PC-3 (cell line): ENCODE data around the gene SLC7A5. TPM values are rescaled to one million over a fixed set of nuclear protein-coding genes. Genes with fewer than 3 reads are reported as not detected.

ENCODE experiments used
- ATAC-seq: fragments of 200-7000 bp; cut with Tn5 transposase; 2 replicates; pipeline ENCODE4 v1.9.1; 2020; ENCODE audit warnings: mild to moderate bottlenecking, moderate library complexity
- BruUV-seq: library from RNA; stranded (reverse); fragments of 400-500 nt; replicated peaks from 2 replicates; lab custom pipeline; 2021; lab: Mats Ljungman, UMichigan
- CTCF ChIA-PET: fragments of 300-600 bp; sonication (Branson Sonifier 250); formaldehyde crosslinking; loops from one replicate; lab custom pipeline; 2022; ENCODE audit warnings: antibody characterized with exemption; lab: Charles Lee
- POLR2A ChIA-PET: fragments of 300-600 bp; sonication (Branson Sonifier 250); formaldehyde crosslinking; loops from one replicate; lab custom pipeline; 2022; ENCODE audit warnings: antibody characterized with exemption; ENCODE audit not compliant: unreplicated experiment; lab: Charles Lee
- DNase-seq: peaks from one replicate; pipeline ENCODE4 v3.0.0-alpha.2; 2015
- H2AFZ ChIP-seq: fragments of 300-600 bp; sonication (generic); 2 replicates; pipeline ENCODE4 v1.6.0; 2016; ENCODE audit warnings: antibody characterized with exemption, low read length
- H3F3A ChIP-seq: fragments of 300-600 bp; sonication (generic); one replicate; pipeline ENCODE4 v1.6.0; 2017; ENCODE audit warnings: antibody characterized with exemption, low read length, control low read depth, mild to moderate bottlenecking; ENCODE audit not compliant: unreplicated experiment
- H3K27ac ChIP-seq: fragments of 300-600 bp; sonication (generic); 2 replicates; pipeline ENCODE4 v1.5.1; 2016; ENCODE audit warnings: mild to moderate bottlenecking, low read length
- H3K27me3 ChIP-seq: fragments of 300-600 bp; sonication (generic); 2 replicates; pipeline ENCODE4 v1.6.1; 2016; ENCODE audit warnings: low read length, mixed read lengths
- H3K36me3 ChIP-seq: fragments of 300-600 bp; sonication (generic); 2 replicates; pipeline ENCODE4 v1.6.1; 2016; ENCODE audit warnings: low read depth, mixed run types, low read length, mixed read lengths
- H3K4me1 ChIP-seq: fragments of 300-600 bp; sonication (generic); 2 replicates; pipeline ENCODE4 v1.5.1; 2016; ENCODE audit warnings: low read length; ENCODE audit not compliant: insufficient read depth
- H3K4me2 ChIP-seq: fragments of 300-600 bp; sonication (generic); 2 replicates; pipeline ENCODE4 v1.6.0; 2016; ENCODE audit warnings: low read length
- H3K4me3 ChIP-seq: fragments of 300-600 bp; sonication (generic); 2 replicates; pipeline ENCODE4 v1.5.1; 2016; ENCODE audit warnings: mild to moderate bottlenecking, low read length, mixed read lengths
- H3K79me2 ChIP-seq: fragments of 300-600 bp; sonication (generic); 2 replicates; pipeline ENCODE4 v1.6.1; 2017; ENCODE audit warnings: low read length, mixed read lengths
- H3K9ac ChIP-seq: fragments of 300-600 bp; sonication (generic); 2 replicates; pipeline ENCODE4 v1.6.0; 2016; ENCODE audit warnings: mild to moderate bottlenecking, low read length
- H3K9me2 ChIP-seq: fragments of 300-600 bp; sonication (generic); replicated peaks from 2 replicates; pipeline ENCODE4 v1.6.1; 2016; ENCODE audit warnings: mixed run types, low read length, mixed read lengths
- H3K9me3 ChIP-seq: fragments of 300-600 bp; sonication (generic); 2 replicates; pipeline ENCODE4 v1.6.1; 2016; ENCODE audit warnings: low read length, mixed read lengths
- H4K20me1 ChIP-seq: fragments of 300-600 bp; sonication (generic); 2 replicates; pipeline ENCODE4 v1.6.1; 2016; ENCODE audit warnings: low read length, mixed read lengths
- EZH2 ChIP-seq: fragments of 300-600 bp; sonication (generic); IDR thresholded peaks from one replicate; pipeline ENCODE4 v1.6.1; 2017; ENCODE audit warnings: antibody characterized with exemption, mild to moderate bottlenecking, low read length; ENCODE audit not compliant: unreplicated experiment
- EZH2phosphoT487 ChIP-seq: fragments of 300-600 bp; sonication (generic); IDR thresholded peaks from 2 replicates; pipeline ENCODE4 v1.6.1; 2018; ENCODE audit warnings: mild to moderate bottlenecking, antibody characterized with exemption, low read length, borderline replicate concordance
- intact Hi-C: fragments of 100-400 bp; cut with micrococcal nuclease; formaldehyde crosslinking; loops from 2 replicates; pipeline ENCODE4 v1.9.0; 2023
- total RNA-seq: library from RNA; depleted of rRNA; stranded (reverse); fragments of >200 nt; gene quantifications from 2 replicates; pipeline ENCODE4 v1.2.3, GENCODE V29; 2014
- TF ChIP-seq, protein P1 (sequence below): fragments of 300-600 bp; sonication (generic); conservative IDR thresholded peaks from 2 replicates; pipeline ENCODE4 v1.5.1; 2017; ENCODE audit warnings: antibody characterized with exemption, low read depth, mild to moderate bottlenecking, low read length

The SLC7A5 gene
- total RNA-seq, 1 experiment from 2014 or later: 93.2 TPM

DNA sequence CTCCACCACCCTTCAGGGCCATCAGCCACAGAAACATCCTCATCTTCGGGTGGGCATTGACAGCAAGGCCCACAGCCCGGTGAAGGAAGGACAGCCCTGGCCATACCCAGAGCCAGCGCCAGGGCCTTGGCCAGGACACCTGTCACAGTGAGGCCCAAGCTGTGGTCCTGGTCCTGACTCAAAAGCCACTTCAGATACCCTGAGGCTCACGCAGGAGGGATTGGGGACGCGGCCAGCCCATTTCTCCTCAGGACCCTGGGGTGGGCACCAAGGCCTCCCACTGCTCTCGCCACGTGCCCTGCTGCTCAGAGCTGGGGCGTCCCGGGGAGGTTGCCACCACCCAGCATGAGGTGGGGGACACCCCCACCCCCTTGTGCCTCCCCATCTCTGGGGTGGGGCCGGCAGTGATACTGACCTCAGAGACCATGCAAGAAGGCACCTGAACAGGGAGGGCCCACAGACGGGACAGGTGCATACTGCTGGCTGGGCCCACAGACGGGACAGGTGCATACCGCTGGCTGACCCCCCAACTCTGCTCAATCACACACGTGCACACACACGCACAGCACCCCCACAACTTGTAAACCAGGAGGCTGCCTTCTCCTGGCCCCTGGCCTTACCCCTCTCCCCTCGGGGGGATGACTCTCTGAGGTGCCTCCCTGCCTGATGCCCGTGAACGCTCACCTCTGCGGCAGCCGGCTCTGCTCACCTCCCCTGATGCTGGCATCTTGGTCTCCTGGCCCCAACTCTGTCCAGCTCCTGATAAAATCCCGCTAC, 14.2 kb downstream of the SLC7A5 start:
- Histone ChIP-seq H3K36me3 (peaks cover 29% of the 10 kb centered on the region), H3K4me3 (no peak overlapping the region), H3K9ac (peak overlapping the region; percentile 61), H3K27me3 (no peaks in the 10 kb centered on the region), H2AFZ (no peak overlapping the region), H3K79me2 (peaks cover 85% of the 10 kb centered on the region), H3K9me3 (no peaks in the 10 kb centered on the region), H3K4me1 (peaks cover 42% of the 10 kb centered on the region), H3K4me2 (peak overlapping the region; percentile 64), H4K20me1 (peaks cover 21% of the 10 kb centered on the region; the same call in 1 of the 2 replicates), H3F3A (no peaks in the 10 kb centered on the region), H3K9me2 (no peaks in the 10 kb centered on the region), H3K27ac (peak overlapping the region; percentile 95)
- no peak for DNase-seq
- ATAC-seq: no peak
- CTCF ChIA-PET: no interaction called here
- POLR2A ChIA-PET: no interaction called here
- TF ChIP-seq EZH2 (no peak), EZH2phosphoT487 (no peak)
- TF ChIP-seq, protein P1, sequence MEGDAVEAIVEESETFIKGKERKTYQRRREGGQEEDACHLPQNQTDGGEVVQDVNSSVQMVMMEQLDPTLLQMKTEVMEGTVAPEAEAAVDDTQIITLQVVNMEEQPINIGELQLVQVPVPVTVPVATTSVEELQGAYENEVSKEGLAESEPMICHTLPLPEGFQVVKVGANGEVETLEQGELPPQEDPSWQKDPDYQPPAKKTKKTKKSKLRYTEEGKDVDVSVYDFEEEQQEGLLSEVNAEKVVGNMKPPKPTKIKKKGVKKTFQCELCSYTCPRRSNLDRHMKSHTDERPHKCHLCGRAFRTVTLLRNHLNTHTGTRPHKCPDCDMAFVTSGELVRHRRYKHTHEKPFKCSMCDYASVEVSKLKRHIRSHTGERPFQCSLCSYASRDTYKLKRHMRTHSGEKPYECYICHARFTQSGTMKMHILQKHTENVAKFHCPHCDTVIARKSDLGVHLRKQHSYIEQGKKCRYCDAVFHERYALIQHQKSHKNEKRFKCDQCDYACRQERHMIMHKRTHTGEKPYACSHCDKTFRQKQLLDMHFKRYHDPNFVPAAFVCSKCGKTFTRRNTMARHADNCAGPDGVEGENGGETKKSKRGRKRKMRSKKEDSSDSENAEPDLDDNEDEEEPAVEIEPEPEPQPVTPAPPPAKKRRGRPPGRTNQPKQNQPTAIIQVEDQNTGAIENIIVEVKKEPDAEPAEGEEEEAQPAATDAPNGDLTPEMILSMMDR: no peak
- no TSS peak for BruUV-seq
- intact Hi-C loops: loop anchor here (5.0 kb wide), 1 partner anchor 78 kb away; no protein-coding TSS in a partner anchor

DNA sequence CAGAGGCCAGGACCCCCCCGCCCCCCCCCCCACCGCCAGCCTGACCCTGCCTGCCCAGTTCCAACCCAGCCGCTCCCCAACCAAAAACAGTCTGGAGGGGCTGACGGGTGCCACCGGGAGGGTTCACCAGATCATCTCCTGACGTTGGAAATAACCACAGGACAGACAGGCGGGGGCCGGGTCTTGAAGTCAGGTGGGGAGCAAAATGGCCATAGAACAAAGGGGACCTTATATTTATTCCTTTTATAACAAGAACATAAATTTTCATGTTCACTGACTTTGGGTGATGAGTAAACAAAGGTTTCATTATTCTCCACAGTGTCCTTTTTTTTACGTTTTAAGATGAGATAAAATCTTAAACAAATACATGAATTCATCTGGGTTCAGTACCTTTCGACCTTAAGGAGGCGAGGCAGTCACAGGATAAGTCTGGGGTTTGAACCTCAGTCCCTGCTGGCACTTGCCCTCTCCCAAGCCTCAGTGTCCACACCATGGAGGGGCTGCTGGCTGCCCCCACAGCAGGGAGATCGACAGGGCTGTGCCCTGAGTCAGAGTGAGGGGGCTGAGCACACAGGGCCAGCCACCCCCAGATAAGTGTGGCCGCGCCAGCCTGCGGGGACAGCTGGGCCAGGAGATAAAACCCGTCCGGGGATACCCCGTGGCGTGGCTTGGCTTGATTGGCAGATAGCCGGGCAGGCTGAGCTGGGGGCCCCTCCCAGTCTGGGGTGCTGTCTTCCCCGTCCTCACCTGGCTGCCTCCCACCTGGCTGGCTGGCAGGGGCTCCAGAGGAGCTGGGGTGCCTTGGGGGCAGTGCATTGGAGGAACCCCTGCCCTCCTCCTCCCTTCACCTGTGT, 15.0 kb downstream of the SLC7A5 start:
- no peaks in the 10 kb centered on the region for H3F3A ChIP-seq
- TSS peak; percentile 98 for BruUV-seq
- peaks cover 37% of the 10 kb centered on the region for H3K36me3 ChIP-seq
- intact Hi-C loops: loop anchor here (5.0 kb wide), 1 partner anchor 77 kb away; no protein-coding TSS in a partner anchor
- peak overlapping the region; percentile 61 for H3K9ac ChIP-seq
- H3K9me2 ChIP-seq: no peaks in the 10 kb centered on the region
- ChIA-PET CTCF (no interaction called here), POLR2A (no interaction called here)
- no peak overlapping the region for H3K4me3 ChIP-seq
- peak; percentile 32 for ATAC-seq
- no peaks in the 10 kb centered on the region for H3K27me3 ChIP-seq
- peak overlapping the region; percentile 64 for H3K4me2 ChIP-seq
- no peaks in the 10 kb centered on the region for H3K9me3 ChIP-seq
- peaks cover 21% of the 10 kb centered on the region; the same call in 1 of the 2 replicates for H4K20me1 ChIP-seq
- peaks cover 42% of the 10 kb centered on the region for H3K4me1 ChIP-seq
- no peak for TF ChIP-seq EZH2phosphoT487
- TF ChIP-seq, protein P1: no peak
- no peak for TF ChIP-seq EZH2
- H3K27ac ChIP-seq: peak overlapping the region; percentile 95
- peak; percentile 70 for DNase-seq
- H2AFZ ChIP-seq: no peak overlapping the region
- H3K79me2 ChIP-seq: peaks cover 86% of the 10 kb centered on the region
